ENCODE results near the gene ARL6IP4. TPM values are rescaled to one million over a fixed set of nuclear protein-coding genes. Genes with fewer than 3 reads are reported as not detected.

The ARL6IP4 gene
- total RNA-seq, 6 donors from 2014 or later, result 163 to 248 (median 187) TPM

DNA sequence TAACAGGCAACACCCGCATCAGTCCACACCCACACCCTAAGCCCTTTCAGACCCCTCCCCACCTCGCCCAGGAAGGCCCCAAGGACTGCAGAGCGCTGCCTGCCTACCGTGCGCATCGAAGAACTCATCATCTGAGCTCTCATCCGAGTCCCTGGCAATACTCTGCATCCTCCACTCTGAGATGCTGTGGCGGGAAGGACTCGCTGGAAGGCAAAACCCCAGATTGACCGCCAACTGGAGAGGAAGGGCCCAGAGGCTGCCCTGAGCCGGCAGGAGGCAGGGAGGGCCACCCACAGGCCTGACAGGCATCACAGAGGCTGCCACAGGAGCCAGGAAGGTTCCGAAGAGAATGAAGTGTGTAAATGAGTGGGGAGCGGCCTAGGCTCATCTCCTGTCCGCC is 23.8 kb downstream of the ARL6IP4 start:
- ATAC-seq (ENCODE audit: low FRiP score in 2 of 2), result no peak
- H3K36me3 ChIP-seq, result peaks cover 0 to 74% (median 53%) of the 10 kb centered on the region in 4 donors
- TF ChIP-seq POLR2AphosphoS5 (IDR thresholded peaks at IDR 0.05), result no peak
- no peak for TF ChIP-seq EP300 (IDR thresholded peaks at IDR 0.05)
- TF ChIP-seq POLR2A (IDR thresholded peaks at IDR 0.05), result no peak
- TF ChIP-seq, protein P1, sequence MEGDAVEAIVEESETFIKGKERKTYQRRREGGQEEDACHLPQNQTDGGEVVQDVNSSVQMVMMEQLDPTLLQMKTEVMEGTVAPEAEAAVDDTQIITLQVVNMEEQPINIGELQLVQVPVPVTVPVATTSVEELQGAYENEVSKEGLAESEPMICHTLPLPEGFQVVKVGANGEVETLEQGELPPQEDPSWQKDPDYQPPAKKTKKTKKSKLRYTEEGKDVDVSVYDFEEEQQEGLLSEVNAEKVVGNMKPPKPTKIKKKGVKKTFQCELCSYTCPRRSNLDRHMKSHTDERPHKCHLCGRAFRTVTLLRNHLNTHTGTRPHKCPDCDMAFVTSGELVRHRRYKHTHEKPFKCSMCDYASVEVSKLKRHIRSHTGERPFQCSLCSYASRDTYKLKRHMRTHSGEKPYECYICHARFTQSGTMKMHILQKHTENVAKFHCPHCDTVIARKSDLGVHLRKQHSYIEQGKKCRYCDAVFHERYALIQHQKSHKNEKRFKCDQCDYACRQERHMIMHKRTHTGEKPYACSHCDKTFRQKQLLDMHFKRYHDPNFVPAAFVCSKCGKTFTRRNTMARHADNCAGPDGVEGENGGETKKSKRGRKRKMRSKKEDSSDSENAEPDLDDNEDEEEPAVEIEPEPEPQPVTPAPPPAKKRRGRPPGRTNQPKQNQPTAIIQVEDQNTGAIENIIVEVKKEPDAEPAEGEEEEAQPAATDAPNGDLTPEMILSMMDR (IDR thresholded peaks at IDR 0.05), result no peak
- H3K4me1 ChIP-seq, result no peaks in the 10 kb centered on the region
- H3K27me3 ChIP-seq, result no peaks in the 10 kb centered on the region
- no peaks in the 10 kb centered on the region for H3K9me3 ChIP-seq
- WGBS, 2 donors, result 92 to 95% methylated on average over 10 to 14 of the region's 14 CpGs
- no peak overlapping the region for H3K4me3 ChIP-seq
- H3K27ac ChIP-seq, result no peak overlapping the region
- no peak for DNase-seq

DNA sequence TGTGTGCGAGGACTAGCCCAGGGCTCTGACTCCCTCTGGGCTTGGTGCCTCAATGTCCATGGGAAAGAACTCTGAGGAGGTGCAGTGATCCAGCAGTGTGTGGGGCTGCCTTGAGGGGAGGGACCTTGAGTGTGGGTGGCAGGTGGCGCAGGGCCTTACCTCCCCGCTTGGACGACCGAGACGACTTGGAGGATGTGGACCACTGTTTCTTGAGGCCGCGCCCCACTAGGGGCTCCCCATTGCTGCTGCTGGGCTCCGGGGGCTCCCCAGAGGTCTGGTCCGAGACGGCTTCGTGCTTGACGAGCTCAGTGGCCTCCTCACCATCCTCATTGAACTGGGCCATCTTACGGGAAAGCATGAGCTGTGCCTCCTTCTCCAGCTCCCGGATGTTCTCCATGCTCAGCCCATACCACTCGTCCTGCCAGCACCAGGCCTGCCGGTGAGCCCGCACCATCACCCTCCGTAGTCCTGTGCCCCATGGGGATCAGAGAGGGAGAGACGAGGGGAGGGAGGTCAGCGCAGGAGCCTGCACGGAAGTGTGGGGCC is 24.7 kb downstream of the ARL6IP4 start:
- TF ChIP-seq, protein P1 (IDR thresholded peaks at IDR 0.05), result no peak
- TF ChIP-seq POLR2AphosphoS5 (IDR thresholded peaks at IDR 0.05) (no peak), EP300 (IDR thresholded peaks at IDR 0.05) (no peak)
- DNase-seq (no peak), ATAC-seq (ENCODE audit: low FRiP score in 2 of 2) (no peak)
- Histone ChIP-seq H3K4me3 (no peak overlapping the region), H3K27me3 (no peaks in the 10 kb centered on the region), H3K27ac (no peak overlapping the region), H3K36me3 (peaks cover 0 to 74% (median 52%) of the 10 kb centered on the region in 4 donors), H3K4me1 (no peaks in the 10 kb centered on the region), H3K9me3 (no peaks in the 10 kb centered on the region)
- WGBS, 2 donors, result 96% methylated on average over 16 to 21 of the region's 22 CpGs

DNA sequence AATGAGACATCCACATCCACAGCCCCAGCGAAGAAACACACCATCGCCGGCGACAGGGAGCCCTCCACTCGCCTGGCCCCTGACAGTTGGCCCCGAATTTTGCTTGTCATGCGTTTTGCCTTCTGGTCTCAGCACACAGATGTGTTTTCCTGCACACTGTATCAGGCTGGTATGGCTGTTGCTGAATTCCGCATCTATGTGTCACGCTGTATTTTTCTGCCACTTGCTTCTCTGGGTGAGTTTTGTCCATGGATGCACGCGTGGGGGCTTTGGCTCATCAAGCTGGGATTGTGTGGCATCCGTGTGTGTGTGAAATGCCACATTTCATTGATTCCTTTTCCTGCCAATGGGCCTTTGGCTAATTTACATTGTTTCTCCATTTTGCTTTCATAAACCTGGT is 26.5 kb downstream of the ARL6IP4 start:
- no peak for ATAC-seq (ENCODE audit: low FRiP score in 2 of 2)
- Histone ChIP-seq H3K27me3 (no peaks in the 10 kb centered on the region), H3K36me3 (peaks cover 0 to 79% (median 53%) of the 10 kb centered on the region in 4 donors), H3K4me3 (no peak overlapping the region), H3K4me1 (no peaks in the 10 kb centered on the region), H3K9me3 (no peaks in the 10 kb centered on the region), H3K27ac (no peak overlapping the region)
- DNase-seq, result no peak
- WGBS, 2 donors, result 86 to 87% methylated on average over 12 of the region's 12 CpGs
- TF ChIP-seq EP300 (IDR thresholded peaks at IDR 0.05) (no peak), POLR2AphosphoS5 (IDR thresholded peaks at IDR 0.05) (no peak), POLR2A (IDR thresholded peaks at IDR 0.05) (no peak)
- TF ChIP-seq, protein P1 (IDR thresholded peaks at IDR 0.05), result no peak

DNA sequence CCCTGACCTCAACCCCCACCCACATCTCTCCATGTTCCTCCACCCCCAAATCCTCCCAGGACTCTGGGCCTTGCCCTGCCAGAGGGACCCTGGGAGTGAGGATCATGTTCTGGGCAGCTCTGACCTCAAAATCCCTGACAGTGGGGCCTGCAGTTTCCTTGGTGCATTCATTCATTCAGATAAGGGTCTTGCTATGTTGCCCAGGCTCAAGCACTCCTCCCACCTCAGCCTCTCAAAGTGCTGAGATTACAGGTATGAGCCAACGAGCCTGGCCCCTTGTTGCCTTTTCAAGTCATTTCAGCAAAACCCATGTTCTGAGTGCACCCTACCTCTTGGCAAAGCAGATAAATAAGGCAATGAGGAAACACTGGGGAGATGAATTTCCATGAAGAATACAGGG is 29.6 kb downstream of the ARL6IP4 start:
- ATAC-seq (ENCODE audit: low FRiP score in 2 of 2) (no peak), DNase-seq (no peak)
- WGBS, 2 donors, result 100% methylated on average over 1 of the region's 1 CpG
- Histone ChIP-seq H3K27me3 (no peaks in the 10 kb centered on the region), H3K4me3 (no peak overlapping the region), H3K36me3 (peaks cover 0 to 78% (median 44%) of the 10 kb centered on the region in 4 donors), H3K9me3 (no peaks in the 10 kb centered on the region), H3K4me1 (no peaks in the 10 kb centered on the region), H3K27ac (no peak overlapping the region)
- TF ChIP-seq EP300 (IDR thresholded peaks at IDR 0.05), result no peak
- TF ChIP-seq POLR2A (IDR thresholded peaks at IDR 0.05), result no peak
- TF ChIP-seq POLR2AphosphoS5 (IDR thresholded peaks at IDR 0.05), result no peak
- TF ChIP-seq, protein P1 (IDR thresholded peaks at IDR 0.05), result no peak

DNA sequence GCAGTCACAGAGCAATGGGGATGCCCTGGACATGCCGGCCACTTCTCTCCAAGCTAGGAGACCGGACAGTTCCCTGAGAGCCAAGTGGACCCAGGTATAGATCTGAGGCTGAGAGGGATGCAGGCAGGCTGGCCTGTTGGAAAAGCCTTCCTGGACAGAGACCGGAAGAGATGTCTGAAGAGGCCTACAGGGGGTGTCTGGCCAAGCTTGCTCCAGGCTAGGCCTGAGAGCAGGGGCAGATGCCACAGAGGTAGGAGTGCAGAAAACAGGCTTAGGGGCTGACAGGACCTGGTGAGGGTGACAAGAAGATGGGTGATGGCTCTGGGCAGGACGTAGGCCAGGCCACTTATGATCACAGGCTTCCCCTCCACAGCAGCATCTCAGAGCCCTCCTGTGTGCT is 30.2 kb downstream of the ARL6IP4 start:
- WGBS, 2 donors, result 91 to 93% methylated on average over 4 of the region's 4 CpGs
- ATAC-seq (ENCODE audit: low FRiP score in 2 of 2) (no peak), DNase-seq (no peak)
- no peak overlapping the region for H3K27ac ChIP-seq
- TF ChIP-seq POLR2AphosphoS5 (IDR thresholded peaks at IDR 0.05), result no peak
- TF ChIP-seq POLR2A (IDR thresholded peaks at IDR 0.05), result no peak
- TF ChIP-seq EP300 (IDR thresholded peaks at IDR 0.05), result no peak
- TF ChIP-seq, protein P1 (IDR thresholded peaks at IDR 0.05), result no peak
- no peak overlapping the region for H3K4me3 ChIP-seq
- H3K9me3 ChIP-seq, result no peaks in the 10 kb centered on the region
- peaks cover 0 to 72% (median 40%) of the 10 kb centered on the region in 4 donors for H3K36me3 ChIP-seq
- H3K4me1 ChIP-seq, result no peaks in the 10 kb centered on the region
- H3K27me3 ChIP-seq, result no peaks in the 10 kb centered on the region
